BE2C (cell line): ENCODE measurements around the gene LSMEM2.

ENCODE experiments used
- DNase-seq: peaks from one replicate; pipeline ENCODE4 v3.0.0-alpha.2; 2020
- H3K27me3 ChIP-seq: fragments of 250-450 bp; sonication (Bioruptor Pico); 2 replicates; pipeline ENCODE4 v1.5.1; 2020; ENCODE audit warnings: mild to moderate bottlenecking
- H3K36me3 ChIP-seq: fragments of 250-450 bp; sonication (Bioruptor Pico); 2 replicates; pipeline ENCODE4 v1.5.1; 2020; ENCODE audit warnings: mild to moderate bottlenecking
- H3K4me1 ChIP-seq: fragments of 250-450 bp; sonication (Bioruptor Pico); 2 replicates; pipeline ENCODE4 v1.5.1; 2020
- H3K4me3 ChIP-seq: 2 replicates; pipeline ENCODE4 v1.5.1; 2011; ENCODE audit warnings: low read depth, low read length
- H3K9me3 ChIP-seq: fragments of 250-450 bp; sonication (Bioruptor Pico); 2 replicates; pipeline ENCODE4 v1.5.1; 2020
- TF ChIP-seq, protein P1 (sequence below): IDR thresholded peaks from 2 replicates; pipeline ENCODE4 v1.5.1; 2012; ENCODE audit warnings: mild to moderate bottlenecking, low read depth, low read length

The LSMEM2 gene

DNA sequence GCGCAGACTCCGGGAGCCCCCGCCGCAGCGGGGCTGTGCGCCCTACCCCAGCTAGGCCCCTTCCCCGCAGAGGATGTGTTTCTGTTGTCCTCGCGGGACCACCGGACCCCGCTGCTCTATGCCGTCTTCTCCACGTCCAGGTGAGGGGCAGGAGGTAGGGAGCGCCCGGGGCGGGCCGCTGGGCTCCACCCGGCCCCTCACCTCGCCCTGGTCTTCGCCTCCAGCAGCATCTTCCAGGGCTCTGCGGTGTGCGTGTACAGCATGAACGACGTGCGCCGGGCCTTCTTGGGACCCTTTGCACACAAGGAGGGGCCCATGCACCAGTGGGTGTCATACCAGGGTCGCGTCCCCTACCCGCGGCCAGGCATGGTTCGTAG, 5.2 kb upstream of the LSMEM2 start:
- TF ChIP-seq, protein P1, sequence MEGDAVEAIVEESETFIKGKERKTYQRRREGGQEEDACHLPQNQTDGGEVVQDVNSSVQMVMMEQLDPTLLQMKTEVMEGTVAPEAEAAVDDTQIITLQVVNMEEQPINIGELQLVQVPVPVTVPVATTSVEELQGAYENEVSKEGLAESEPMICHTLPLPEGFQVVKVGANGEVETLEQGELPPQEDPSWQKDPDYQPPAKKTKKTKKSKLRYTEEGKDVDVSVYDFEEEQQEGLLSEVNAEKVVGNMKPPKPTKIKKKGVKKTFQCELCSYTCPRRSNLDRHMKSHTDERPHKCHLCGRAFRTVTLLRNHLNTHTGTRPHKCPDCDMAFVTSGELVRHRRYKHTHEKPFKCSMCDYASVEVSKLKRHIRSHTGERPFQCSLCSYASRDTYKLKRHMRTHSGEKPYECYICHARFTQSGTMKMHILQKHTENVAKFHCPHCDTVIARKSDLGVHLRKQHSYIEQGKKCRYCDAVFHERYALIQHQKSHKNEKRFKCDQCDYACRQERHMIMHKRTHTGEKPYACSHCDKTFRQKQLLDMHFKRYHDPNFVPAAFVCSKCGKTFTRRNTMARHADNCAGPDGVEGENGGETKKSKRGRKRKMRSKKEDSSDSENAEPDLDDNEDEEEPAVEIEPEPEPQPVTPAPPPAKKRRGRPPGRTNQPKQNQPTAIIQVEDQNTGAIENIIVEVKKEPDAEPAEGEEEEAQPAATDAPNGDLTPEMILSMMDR: no peak
- Histone ChIP-seq H3K9me3 (no peaks in the 10 kb centered on the region), H3K4me3 (no peak overlapping the region), H3K36me3 (no peaks in the 10 kb centered on the region), H3K4me1 (no peaks in the 10 kb centered on the region), H3K27me3 (peaks cover 43% of the 10 kb centered on the region)
- DNase-seq: no peak

DNA sequence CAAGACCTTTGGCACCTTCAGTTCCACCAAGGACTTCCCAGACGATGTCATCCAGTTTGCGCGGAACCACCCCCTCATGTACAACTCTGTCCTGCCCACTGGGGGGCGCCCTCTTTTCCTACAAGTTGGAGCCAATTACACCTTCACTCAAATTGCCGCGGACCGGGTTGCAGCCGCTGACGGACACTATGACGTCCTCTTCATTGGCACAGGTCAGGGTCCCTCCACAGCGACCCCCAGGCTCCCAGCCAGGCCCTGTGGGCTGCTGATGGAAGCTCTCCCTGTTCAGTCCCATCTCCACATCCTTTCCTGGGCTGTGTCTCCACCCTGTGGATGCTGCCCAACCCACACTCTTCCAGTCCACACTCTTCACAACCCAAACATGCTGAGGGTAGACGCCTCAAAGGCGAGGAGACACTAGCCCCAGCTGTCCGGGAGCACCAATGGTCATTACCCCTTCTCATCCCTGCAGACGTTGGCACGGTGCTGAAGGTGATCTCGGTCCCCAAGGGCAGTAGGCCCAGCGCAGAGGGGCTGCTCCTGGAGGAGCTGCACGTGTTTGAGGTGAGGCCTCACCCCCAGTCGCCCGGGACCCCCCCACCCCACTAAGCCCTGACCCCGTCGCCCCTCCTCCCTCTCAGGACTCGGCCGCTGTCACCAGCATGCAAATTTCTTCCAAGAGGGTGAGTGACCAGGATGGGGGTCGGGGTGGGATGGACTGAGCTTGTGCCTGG, 4.3 kb upstream of the LSMEM2 start:
- Histone ChIP-seq H3K9me3 (no peaks in the 10 kb centered on the region), H3K4me1 (no peaks in the 10 kb centered on the region), H3K4me3 (no peak overlapping the region), H3K36me3 (no peaks in the 10 kb centered on the region), H3K27me3 (peaks cover 43% of the 10 kb centered on the region)
- TF ChIP-seq, protein P1: peak; percentile 73
- DNase-seq: peak; percentile 55

DNA sequence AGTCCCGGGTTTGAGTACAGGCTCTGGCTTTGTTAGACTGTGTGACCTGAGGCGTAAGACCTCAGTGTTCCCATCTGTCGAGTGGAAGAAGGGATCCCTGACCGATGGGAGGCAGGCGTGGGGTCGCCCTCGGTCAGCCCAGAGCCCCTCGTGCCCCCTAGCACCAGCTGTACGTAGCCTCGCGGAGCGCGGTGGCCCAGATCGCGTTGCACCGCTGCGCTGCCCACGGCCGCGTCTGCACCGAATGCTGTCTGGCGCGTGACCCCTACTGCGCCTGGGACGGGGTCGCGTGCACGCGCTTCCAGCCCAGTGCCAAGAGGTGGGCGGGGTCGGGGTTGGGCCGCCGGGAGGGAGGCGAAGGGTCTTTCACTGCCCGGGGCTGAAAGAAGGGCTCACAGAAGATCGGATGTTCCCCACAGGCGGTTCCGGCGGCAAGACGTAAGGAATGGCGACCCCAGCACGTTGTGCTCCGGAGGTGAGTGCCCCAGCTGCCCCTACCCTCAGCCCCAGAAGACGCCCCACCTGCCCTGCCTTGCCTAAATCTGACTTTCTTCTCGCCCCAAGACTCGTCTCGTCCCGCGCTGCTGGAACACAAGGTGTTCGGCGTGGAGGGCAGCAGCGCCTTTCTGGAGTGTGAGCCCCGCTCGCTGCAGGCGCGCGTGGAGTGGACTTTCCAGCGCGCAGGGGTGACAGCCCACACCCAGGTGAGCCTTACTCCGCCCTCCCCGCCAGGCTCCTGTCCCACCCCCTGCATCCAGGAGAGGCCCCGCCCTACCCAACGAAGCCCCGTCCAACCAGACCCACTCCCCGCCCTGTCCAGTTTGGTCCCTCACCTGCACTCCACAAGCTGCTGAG, 3.5 kb upstream of the LSMEM2 start:
- Histone ChIP-seq H3K4me1 (no peaks in the 10 kb centered on the region), H3K4me3 (no peak overlapping the region), H3K36me3 (no peaks in the 10 kb centered on the region), H3K27me3 (peaks cover 43% of the 10 kb centered on the region), H3K9me3 (no peaks in the 10 kb centered on the region)
- no peak for DNase-seq
- TF ChIP-seq, protein P1: no peak

DNA sequence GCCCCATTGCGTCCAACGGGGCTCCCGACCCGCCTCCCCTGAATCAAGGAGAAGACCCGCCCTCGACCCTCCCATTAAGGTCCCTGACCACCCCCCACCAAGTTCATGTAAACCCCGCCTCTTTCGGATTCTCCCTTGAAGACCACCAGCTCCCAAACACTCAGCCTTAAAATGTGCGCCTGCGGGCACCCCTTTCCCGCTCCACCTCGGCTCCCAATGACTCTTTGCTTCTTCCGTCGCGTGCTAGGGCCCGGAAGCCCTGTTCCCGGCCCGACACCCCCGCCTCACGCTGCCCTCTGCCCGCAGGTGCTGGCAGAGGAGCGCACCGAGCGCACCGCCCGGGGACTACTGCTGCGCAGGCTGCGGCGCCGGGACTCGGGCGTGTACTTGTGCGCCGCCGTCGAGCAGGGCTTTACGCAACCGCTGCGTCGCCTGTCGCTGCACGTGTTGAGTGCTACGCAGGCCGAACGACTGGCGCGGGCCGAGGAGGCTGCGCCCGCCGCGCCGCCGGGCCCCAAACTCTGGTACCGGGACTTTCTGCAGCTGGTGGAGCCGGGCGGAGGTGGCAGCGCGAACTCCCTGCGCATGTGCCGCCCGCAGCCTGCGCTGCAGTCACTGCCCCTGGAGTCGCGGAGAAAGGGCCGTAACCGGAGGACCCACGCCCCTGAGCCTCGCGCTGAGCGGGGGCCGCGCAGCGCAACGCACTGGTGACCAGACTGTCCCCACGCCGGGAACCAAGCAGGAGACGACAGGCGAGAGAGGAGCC, 2.7 kb upstream of the LSMEM2 start:
- Histone ChIP-seq H3K4me3 (no peak overlapping the region), H3K27me3 (peaks cover 43% of the 10 kb centered on the region), H3K36me3 (no peaks in the 10 kb centered on the region), H3K9me3 (no peaks in the 10 kb centered on the region), H3K4me1 (no peaks in the 10 kb centered on the region)
- no peak for DNase-seq
- TF ChIP-seq, protein P1: no peak

DNA sequence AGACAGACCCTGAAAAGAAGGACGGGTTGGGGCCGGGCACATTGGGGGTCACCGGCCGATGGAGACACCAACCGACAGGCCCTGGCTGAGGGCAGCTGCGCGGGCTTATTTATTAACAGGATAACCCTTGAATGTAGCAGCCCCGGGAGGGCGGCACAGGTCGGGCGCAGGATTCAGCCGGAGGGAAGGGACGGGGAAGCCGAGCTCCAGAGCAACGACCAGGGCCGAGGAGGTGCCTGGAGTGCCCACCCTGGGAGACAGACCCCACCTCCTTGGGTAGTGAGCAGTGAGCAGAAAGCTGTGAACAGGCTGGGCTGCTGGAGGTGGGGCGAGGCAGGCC, 2.2 kb upstream of the LSMEM2 start:
- TF ChIP-seq, protein P1: no peak
- H3K27me3 ChIP-seq: peaks cover 43% of the 10 kb centered on the region
- no peak overlapping the region for H3K4me3 ChIP-seq
- H3K9me3 ChIP-seq: no peaks in the 10 kb centered on the region
- no peak for DNase-seq
- H3K4me1 ChIP-seq: no peaks in the 10 kb centered on the region
- H3K36me3 ChIP-seq: no peaks in the 10 kb centered on the region
